H1 (cell line): Measurements from ENCODE around the gene ALG1. TPM values are rescaled to one million over a fixed set of nuclear protein-coding genes. Genes with fewer than 3 reads are reported as not detected.
"Not testable (repeated sequence)": the region's sequence is repeated elsewhere in the genome, so short reads cannot be mapped to it uniquely, and the experiment has no call there.

Experiments
- CTCF ChIA-PET: fragments of 300-600 bp; sonication (Branson Sonifier 250); formaldehyde crosslinking; loops from one replicate; lab custom pipeline; 2021; ENCODE audit not compliant: partially characterized antibody; lab: Charles Lee
- POLR2A ChIA-PET: fragments of 300-600 bp; sonication (Branson Sonifier 250); formaldehyde crosslinking; loops from one replicate; lab custom pipeline; 2021; ENCODE audit warnings: inconsistent platforms; ENCODE audit not compliant: partially characterized antibody; lab: Charles Lee
- DNase-seq, 2 experiments: peaks; one replicate each; pipeline versions ENCODE4 v3.0.0 to v3.0.0-alpha.2; 2010 to 2022; ENCODE audit warnings: low spot score in 2 of 2, low read depth in 1 of 2, mixed read lengths in 1 of 2
- FAIRE-seq: peaks from 2 replicates; lab custom pipeline; 2011; peaks lifted over from hg19 to GRCh38; lab: Jason Lieb, UNC
- H2AFZ ChIP-seq: 2 replicates; pipeline ENCODE4 v1.8.1; 2012; ENCODE audit warnings: low read length, inconsistent platforms
- H2AK5ac ChIP-seq: 2 replicates; pipeline ENCODE4 v1.6.1; 2013; ENCODE audit warnings: low read depth, low read length
- H2BK120ac ChIP-seq: replicated peaks from 2 replicates; pipeline ENCODE3; 2013; ENCODE audit warnings: low read depth, low read length, inconsistent platforms
- H2BK12ac ChIP-seq: 2 replicates; pipeline ENCODE4 v1.6.1; 2013; ENCODE audit warnings: low read depth, low read length
- H2BK15ac ChIP-seq: 2 replicates; pipeline ENCODE4 v1.6.1; 2013; ENCODE audit warnings: low read length
- H2BK20ac ChIP-seq: 2 replicates; pipeline ENCODE4 v1.6.1; 2013; ENCODE audit warnings: low read length
- H2BK5ac ChIP-seq: 2 replicates; pipeline ENCODE4 v1.6.1; 2013; ENCODE audit warnings: low read depth, low read length
- H3K14ac ChIP-seq: 2 replicates; pipeline ENCODE4 v1.6.1; 2013; ENCODE audit warnings: inconsistent platforms; ENCODE audit not compliant: insufficient read length
- H3K18ac ChIP-seq: 2 replicates; pipeline ENCODE4 v1.6.1; 2013; ENCODE audit warnings: low read length; ENCODE audit errors: extremely low read depth
- H3K23ac ChIP-seq: 2 replicates; pipeline ENCODE4 v1.6.1; 2013; ENCODE audit warnings: inconsistent platforms; ENCODE audit not compliant: insufficient read length
- H3K23me2 ChIP-seq: 2 replicates; pipeline ENCODE4 v1.6.1; 2013; ENCODE audit warnings: low read depth, low read length
- H3K27ac ChIP-seq: 2 replicates; pipeline ENCODE4 v1.6.1; 2011; ENCODE audit warnings: low read depth, low read length, inconsistent platforms
- H3K27me3 ChIP-seq, 4 experiments: replicated peaks in 1 of 4; 1 replicate in 1 of 4; 2 replicates in 3 of 4; pipeline versions ENCODE4 v1.6.1 to v1.8.1; 2011 to 2013; ENCODE audit warnings: low read length in 3 of 4, mild to moderate bottlenecking in 3 of 4, inconsistent platforms in 2 of 4, mixed read lengths in 2 of 4, moderate library complexity in 1 of 4; ENCODE audit not compliant: control insufficient read depth in 3 of 4, insufficient read depth in 3 of 4; ENCODE audit errors: extremely low read depth in 1 of 4
- H3K36me3 ChIP-seq, 4 experiments: 2 replicates each; pipeline versions ENCODE4 v1.6.1 to v1.8.1; 2011 to 2013; ENCODE audit warnings: mild to moderate bottlenecking in 4 of 4, low read length in 3 of 4, moderate library complexity in 2 of 4, control low read depth in 1 of 4, inconsistent platforms in 1 of 4; ENCODE audit not compliant: insufficient read depth in 4 of 4, control insufficient read depth in 2 of 4
- H3K4ac ChIP-seq: replicated peaks from 2 replicates; pipeline ENCODE3; 2013; ENCODE audit warnings: low read length, low read depth, mixed read lengths, inconsistent platforms; ENCODE audit not compliant: insufficient read length
- H3K4me1 ChIP-seq, 4 experiments: replicated peaks in 1 of 4; 1 replicate in 1 of 4; 2 replicates in 3 of 4; pipeline versions ENCODE4 v1.6.1 to v1.8.1; 2011 to 2013; ENCODE audit warnings: low read length in 3 of 4, inconsistent platforms in 2 of 4, mixed read lengths in 1 of 4; ENCODE audit not compliant: insufficient read depth in 4 of 4, control insufficient read depth in 3 of 4
- H3K4me2 ChIP-seq, 2 experiments: 2 replicates each; pipeline versions ENCODE4 v1.6.1 to v1.8.1; 2011 to 2013; ENCODE audit warnings: low read depth in 2 of 2, low read length in 2 of 2, control low read depth in 1 of 2, inconsistent platforms in 1 of 2, mild to moderate bottlenecking in 1 of 2; ENCODE audit not compliant: insufficient read depth in 1 of 2
- H3K4me3 ChIP-seq, 4 experiments: fragments of 200-600, 300-600 bp in 1 of 4; sonication (generic), shearing (Covaris generic), sonication (Bioruptor Twin) in 1 of 4; 2 replicates each; pipeline versions ENCODE4 v1.5.1 to v1.8.1; 2011 to 2016; ENCODE audit warnings: low read length in 4 of 4, low read depth in 3 of 4, control low read depth in 2 of 4, inconsistent platforms in 2 of 4, mild to moderate bottlenecking in 2 of 4, mixed read lengths in 1 of 4, moderate library complexity in 1 of 4; ENCODE audit not compliant: insufficient read depth in 2 of 4; ENCODE audit errors: extremely low read depth in 1 of 4
- H3K56ac ChIP-seq: replicated peaks from 2 replicates; pipeline ENCODE3; 2013; ENCODE audit warnings: low read depth, mild to moderate bottlenecking, mixed read lengths, low read length, inconsistent platforms; ENCODE audit not compliant: insufficient read length
- H3K79me1 ChIP-seq: 2 replicates; pipeline ENCODE4 v1.6.1; 2013; ENCODE audit warnings: low read depth, low read length, control low read depth
- H3K79me2 ChIP-seq, 2 experiments: 2 replicates each; pipeline versions ENCODE4 v1.6.1 to v1.8.1; 2012 to 2013; ENCODE audit warnings: low read length in 2 of 2, mild to moderate bottlenecking in 2 of 2, inconsistent platforms in 1 of 2; ENCODE audit not compliant: insufficient read depth in 2 of 2, control insufficient read depth in 1 of 2
- H3K9ac ChIP-seq, 4 experiments: replicated peaks in 1 of 4; 1 replicate in 1 of 4; 2 replicates in 3 of 4; pipeline versions ENCODE4 v1.6.1 to v1.8.1; 2011 to 2013; ENCODE audit warnings: low read depth in 3 of 4, low read length in 3 of 4, control low read depth in 2 of 4, mild to moderate bottlenecking in 2 of 4, moderate library complexity in 2 of 4, inconsistent platforms in 1 of 4; ENCODE audit errors: extremely low read depth in 1 of 4
- H3K9me3 ChIP-seq, 2 experiments: 2 replicates each; pipeline versions ENCODE4 v1.6.1 to v1.8.1; 2012 to 2013; ENCODE audit warnings: mild to moderate bottlenecking in 2 of 2, moderate library complexity in 2 of 2, control low read depth in 1 of 2, inconsistent platforms in 1 of 2, low read depth in 1 of 2, low read length in 1 of 2, mixed read lengths in 1 of 2; ENCODE audit not compliant: insufficient read depth in 2 of 2
- H4K20me1 ChIP-seq, 2 experiments: replicated peaks in 1 of 2; 2 replicates each; pipeline versions ENCODE3 to v1.8.1; 2011 to 2013; ENCODE audit warnings: inconsistent platforms in 2 of 2, low read length in 2 of 2, mild to moderate bottlenecking in 1 of 2; ENCODE audit not compliant: insufficient read depth in 2 of 2, control insufficient read depth in 1 of 2
- H4K5ac ChIP-seq: 2 replicates; pipeline ENCODE4 v1.6.1; 2013; ENCODE audit warnings: low read length, low read depth, mixed read lengths, inconsistent platforms; ENCODE audit not compliant: insufficient read length
- H4K8ac ChIP-seq: 2 replicates; pipeline ENCODE4 v1.8.0; 2013; ENCODE audit warnings: mild to moderate bottlenecking, moderate library complexity, low read length, inconsistent platforms; ENCODE audit not compliant: insufficient read depth; ENCODE audit errors: extremely low read depth
- H4K91ac ChIP-seq: replicated peaks from 2 replicates; pipeline ENCODE3; 2013; ENCODE audit warnings: low read length, mixed read lengths, inconsistent platforms; ENCODE audit not compliant: insufficient read length
- MAX ChIP-seq: IDR thresholded peaks from 2 replicates; pipeline ENCODE4 v1.6.1; 2012; ENCODE audit warnings: inconsistent platforms
- POLR2A ChIP-seq, 2 experiments: IDR thresholded peaks; 1 replicate in 1 of 2; 2 replicates in 1 of 2; pipeline ENCODE4 v1.6.1; 2011; ENCODE audit warnings: low read depth in 2 of 2, low read length in 2 of 2, mild to moderate bottlenecking in 2 of 2; ENCODE audit errors: control extremely low read depth in 1 of 2
- SAP30 ChIP-seq: fragments of 300-600 bp; sonication (generic); IDR thresholded peaks from 2 replicates; pipeline ENCODE4 v1.7.1; 2012; ENCODE audit warnings: low read length, moderate library complexity, mild to moderate bottlenecking, inconsistent platforms; ENCODE audit not compliant: insufficient read depth, insufficient replicate concordance
- SIN3A ChIP-seq, 2 experiments: IDR thresholded peaks in 1 of 2; conservative IDR thresholded peaks in 1 of 2; 2 replicates each; pipeline ENCODE4 v1.6.1; 2011 to 2012; ENCODE audit warnings: low read length in 2 of 2, improper control_type of control experiment in 1 of 2, low read depth in 1 of 2, mild to moderate bottlenecking in 1 of 2
- WGBS, 2 experiments: shearing (Covaris generic) in 1 of 2; methylation state at CpG; one replicate each; pipeline versions ENCODE4 v1.1.6 to v1.1.7; 2013 to 2015; ENCODE audit warnings: low lambda C conversion rate in 2 of 2, mixed read lengths in 2 of 2, inconsistent platforms in 1 of 2, low coverage in 1 of 2, missing lambda C conversion rate in 1 of 2; ENCODE audit not compliant: insufficient replicate concordance in 2 of 2, insufficient coverage in 1 of 2, insufficient read length in 1 of 2; ENCODE audit errors: extremely low coverage in 1 of 2, missing lambda C conversion rate in 1 of 2; 5-methylcytosine and 5-hydroxymethylcytosine counted together
- polyA plus RNA-seq, 7 experiments: library from polyadenylated mRNA; depleted of rRNA in 3 of 7; stranded (reverse) in 5 of 7; unstranded in 2 of 7; fragments of >200 nt in 5 of 7; fragments of 200-250 nt in 2 of 7; gene quantifications; 1 replicate in 5 of 7; 2 replicates in 1 of 7; 4 replicates in 1 of 7; pipeline versions ENCODE4 v1.2.1 to v1.2.3, GENCODE V29; 2011 to 2013; ENCODE audit warnings: missing spikeins in 2 of 7, mixed read lengths in 2 of 7
- total RNA-seq: library from RNA; stranded (reverse); fragmentation: NEBNext Ultra II Directional; extraction: Animal tissue kit (Norgen Biotek cat#: 25700); gene quantifications from 2 replicates; pipeline ENCODE4 v1.2.1, GENCODE V29; 2021

ALG1 gene
- total and polyA plus RNA-seq, 2 of the 8 experiments (the other 6 are each of a cell fraction or from before 2014, with no cell fraction given) = 34.8 to 46.5 TPM

GRCh38 chr16:5097061-5097469 is 25.4 kb downstream of the ALG1 start:
- H4K8ac ChIP-seq, H3K4me1 ChIP-seq, H3K18ac ChIP-seq, POLR2A ChIA-PET, H3K79me1 ChIP-seq, H2AFZ ChIP-seq, H3K23ac ChIP-seq, H3K23me2 ChIP-seq, H3K79me2 ChIP-seq, H3K56ac ChIP-seq, FAIRE-seq, H3K9me3 ChIP-seq, H2BK15ac ChIP-seq, H4K20me1 ChIP-seq, H4K91ac ChIP-seq, H2BK20ac ChIP-seq, H2BK120ac ChIP-seq, H2BK5ac ChIP-seq, H4K5ac ChIP-seq, H2BK12ac ChIP-seq, H3K14ac ChIP-seq, H3K27ac ChIP-seq, H3K4ac ChIP-seq, H3K36me3 ChIP-seq, H3K27me3 ChIP-seq: not testable (repeated sequence)
- CTCF ChIA-PET = interaction anchor here (1.3 to 1.8 kb wide), 2 partner anchors 32 to 39 kb away, joined by 3 to 5 read pairs; partner anchors contain the start of gene C16orf89
- H3K4me3 ChIP-seq = peak overlapping the region; percentile 45 to 78 (median 75)
- 0 out of 2 replicates have a peak, but pooled peaks have one; percentile 24 for TF ChIP-seq MAX
- 0 out of 4 replicates have a peak, but pooled peaks have one; percentile 7 to 28 for TF ChIP-seq SIN3A (conservative IDR thresholded peaks at IDR 0.05 in 1 of 2, IDR thresholded peaks at IDR 0.05 in 1 of 2; ENCODE audit: low read depth in 1 of 2, low read length in 2 of 2)
- peak in 1 of 2 experiments; percentile 24; a peak in 1 of 3 replicates for TF ChIP-seq POLR2A (IDR thresholded peaks at IDR 0.05; ENCODE audit: control extremely low read depth in 1 of 2, low read depth in 2 of 2, low read length in 2 of 2)
- TF ChIP-seq SAP30 = peak; percentile 81
- 1% methylated on average over 15 of the region's 23 CpGs; no CpG with 5 or more reads in 1 of the 2 experiments for WGBS, 2 experiments
- peak in 1 of 2 experiments; percentile 71 for DNase-seq
- H3K9ac ChIP-seq = peak overlapping the region in 3 of 4 experiments; percentile 42 to 64 (median 49); a peak in 5 of 7 replicates
- peak overlapping the region; percentile 72 to 77 for H3K4me2 ChIP-seq
- H2AK5ac ChIP-seq = peak overlapping the region; percentile 77; the same call in 1 of the 2 replicates
